Ovary (tissue), 3 donors: Measurements from ENCODE around the gene BRCC3.

Experiments used
- EP300 ChIP-seq: sonication (generic); formaldehyde crosslinking; IDR thresholded peaks from one replicate; pipeline ENCODE4 v1.6.1; 2017; ENCODE audit warnings: antibody characterized with exemption
- POLR2A ChIP-seq: fragments of 450-650 bp; IDR thresholded peaks from one replicate; pipeline ENCODE4 v1.6.1; 2017; ENCODE audit warnings: antibody characterized with exemption, mild to moderate bottlenecking, moderate library complexity
- TF ChIP-seq, protein P1 (sequence below), 3 donors: fragments of 450-650 bp in 2 of 3; fragments of 200-600 bp in 1 of 3; IDR thresholded peaks; one replicate each; pipeline versions ENCODE4 v1.5.1 to v1.8.0; 2016 to 2022; ENCODE audit warnings: antibody characterized with exemption in 3 of 3, mild to moderate bottlenecking in 1 of 3
- donor health status: DM: no; HTN: no; CAD: no.

DNA sequence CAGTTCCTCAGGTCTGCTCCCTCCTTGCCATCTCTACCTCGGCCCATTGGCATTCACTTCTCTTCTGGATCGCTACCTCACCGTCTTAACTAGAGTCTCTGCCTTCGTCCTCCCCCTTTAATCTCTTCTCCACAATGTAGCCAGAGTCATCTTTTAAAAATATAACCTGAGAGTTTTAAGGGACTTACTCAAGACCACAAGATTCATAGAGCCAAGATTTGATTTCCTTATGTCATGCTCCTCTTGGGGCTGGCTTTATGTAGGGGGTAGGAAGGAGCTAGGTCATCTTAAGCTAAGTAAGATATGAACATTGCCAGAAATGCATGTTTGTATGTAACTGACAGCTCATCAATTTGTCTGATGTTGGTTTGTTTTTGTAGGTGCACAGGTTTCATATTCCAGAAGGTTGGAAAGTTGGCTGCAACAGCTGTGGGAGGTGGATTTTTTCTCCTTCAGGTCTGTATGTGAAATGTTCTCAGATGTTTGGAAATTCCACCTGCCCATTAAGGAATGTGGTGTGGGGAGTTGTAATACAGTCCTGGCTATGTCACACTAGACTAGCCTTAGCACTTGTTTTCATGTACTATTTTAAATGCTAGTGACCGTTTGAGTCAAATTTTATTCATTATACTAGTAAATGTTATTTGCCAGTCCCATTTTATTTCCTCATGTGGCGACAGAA is 25.0 kb upstream of the BRCC3 start:
- TF ChIP-seq POLR2A (no peak), EP300 (no peak)
- TF ChIP-seq, protein P1, sequence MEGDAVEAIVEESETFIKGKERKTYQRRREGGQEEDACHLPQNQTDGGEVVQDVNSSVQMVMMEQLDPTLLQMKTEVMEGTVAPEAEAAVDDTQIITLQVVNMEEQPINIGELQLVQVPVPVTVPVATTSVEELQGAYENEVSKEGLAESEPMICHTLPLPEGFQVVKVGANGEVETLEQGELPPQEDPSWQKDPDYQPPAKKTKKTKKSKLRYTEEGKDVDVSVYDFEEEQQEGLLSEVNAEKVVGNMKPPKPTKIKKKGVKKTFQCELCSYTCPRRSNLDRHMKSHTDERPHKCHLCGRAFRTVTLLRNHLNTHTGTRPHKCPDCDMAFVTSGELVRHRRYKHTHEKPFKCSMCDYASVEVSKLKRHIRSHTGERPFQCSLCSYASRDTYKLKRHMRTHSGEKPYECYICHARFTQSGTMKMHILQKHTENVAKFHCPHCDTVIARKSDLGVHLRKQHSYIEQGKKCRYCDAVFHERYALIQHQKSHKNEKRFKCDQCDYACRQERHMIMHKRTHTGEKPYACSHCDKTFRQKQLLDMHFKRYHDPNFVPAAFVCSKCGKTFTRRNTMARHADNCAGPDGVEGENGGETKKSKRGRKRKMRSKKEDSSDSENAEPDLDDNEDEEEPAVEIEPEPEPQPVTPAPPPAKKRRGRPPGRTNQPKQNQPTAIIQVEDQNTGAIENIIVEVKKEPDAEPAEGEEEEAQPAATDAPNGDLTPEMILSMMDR (IDR thresholded peaks at IDR 0.05): no peak
